GM19238 (cell line): ENCODE measurements around the gene SDC1.

Experiments used
- DNase-seq: peaks from one replicate; pipeline ENCODE4 v3.0.0; 2011; ENCODE audit warnings: low spot score; ENCODE audit not compliant: insufficient read length

SDC1 gene

GRCh38 chr2:20172273-20173055 lies 52.5 kb downstream of the SDC1 start:
- DNase-seq, result no peak

GRCh38 chr2:20171445-20171977 lies 53.4 kb downstream of the SDC1 start:
- DNase-seq, result no peak

- no peak for DNase-seq
Measured at GRCh38 chr2:20170704-20171250, 54.2 kb downstream of the SDC1 start.

- no peak for DNase-seq
Measured at GRCh38 chr2:20169796-20170703, 54.9 kb downstream of the SDC1 start.

- no peak for DNase-seq
Measured at GRCh38 chr2:20168727-20169696, 55.9 kb downstream of the SDC1 start.

- no peak for DNase-seq
Measured at GRCh38 chr2:20168048-20168726, 56.7 kb downstream of the SDC1 start.

- DNase-seq, result no peak
Measured at GRCh38 chr2:20167356-20167755, 57.6 kb downstream of the SDC1 start.

GRCh38 chr2:20165677-20166509 lies 59.0 kb downstream of the SDC1 start:
- no peak for DNase-seq

GRCh38 chr2:20164734-20165478 lies 60.0 kb downstream of the SDC1 start:
- no peak for DNase-seq

GRCh38 chr2:20164061-20164733 lies 60.7 kb downstream of the SDC1 start:
- no peak for DNase-seq

GRCh38 chr2:20159411-20160070 lies 65.4 kb downstream of the SDC1 start:
- no peak for DNase-seq

- DNase-seq, result no peak
Measured at GRCh38 chr2:20157193-20157891, 67.6 kb downstream of the SDC1 start.

GRCh38 chr2:20156836-20157192 lies 68.1 kb downstream of the SDC1 start:
- no peak for DNase-seq

GRCh38 chr2:20156076-20156759 lies 68.7 kb downstream of the SDC1 start:
- DNase-seq, result no peak

- no peak for DNase-seq
Measured at GRCh38 chr2:20153131-20153851, 71.6 kb downstream of the SDC1 start.
